GM12878 (cell line): Measurements from ENCODE around the gene CHD6. TPM values are rescaled to one million over a fixed set of nuclear protein-coding genes. Genes with fewer than 3 reads are reported as not detected.

Experiments
- ATAC-seq: fragments of 200-7000 bp; cut with Tn5 transposase; 3 replicates; pipeline ENCODE4 v1.9.1; 2020; ENCODE audit warnings: mild to moderate bottlenecking, moderate library complexity
- BruUV-seq: library from RNA; stranded (reverse); fragments of 400-500 nt; replicated peaks from 2 replicates; lab custom pipeline; 2021; lab: Mats Ljungman, UMichigan
- CTCF ChIA-PET: fragments of 300-600 bp; sonication (Branson Sonifier 250); formaldehyde crosslinking; extraction: SDS; loops from one replicate; lab custom pipeline; 2021; ENCODE audit warnings: inconsistent platforms; lab: Yijun Ruan, JAX
- POLR2A ChIA-PET: fragments of 350-600 bp; formaldehyde crosslinking; extraction: SDS; loops from one replicate; lab custom pipeline; 2021; ENCODE audit warnings: inconsistent platforms; lab: Charles Lee
- RAD21 ChIA-PET: fragments of 300-600 bp; sonication (Branson Sonifier 250); formaldehyde crosslinking; loops from one replicate; lab custom pipeline; 2023; ENCODE audit warnings: antibody characterized with exemption; ENCODE audit not compliant: unreplicated experiment; lab: Charles Lee
- SMC1A ChIA-PET: fragments of 300-600 bp; sonication (Branson Sonifier 250); formaldehyde crosslinking; loops from one replicate; lab custom pipeline; 2023; ENCODE audit not compliant: unreplicated experiment, uncharacterized antibody; lab: Charles Lee
- DNase-seq: peaks from one replicate; pipeline ENCODE4 v3.0.0-alpha.2; 2011; ENCODE audit warnings: low read depth, low spot score
- FAIRE-seq: peaks from 3 replicates; lab custom pipeline; 2011; peaks lifted over from hg19 to GRCh38; lab: Jason Lieb, UNC
- H2AFZ ChIP-seq: 2 replicates; pipeline ENCODE4 v1.6.0; 2011; ENCODE audit warnings: low read depth, low read length, control low read depth; ENCODE audit not compliant: control insufficient read depth
- H3K27ac ChIP-seq: 2 replicates; pipeline ENCODE4 v1.5.1; 2011; ENCODE audit warnings: control low read depth; ENCODE audit not compliant: control insufficient read depth, insufficient read depth
- H3K27me3 ChIP-seq, 2 experiments: replicated peaks in 1 of 2; 2 replicates each; pipeline versions ENCODE4 v1.6.0 to v1.6.1; 2011; ENCODE audit warnings: low read length in 1 of 2; ENCODE audit not compliant: control insufficient read depth in 2 of 2, insufficient read depth in 2 of 2
- H3K36me3 ChIP-seq, 2 experiments: 2 replicates each; pipeline ENCODE4 v1.5.1; 2011; ENCODE audit warnings: low read length in 1 of 2; ENCODE audit not compliant: control insufficient read depth in 2 of 2, insufficient read depth in 2 of 2
- H3K4me1 ChIP-seq: 2 replicates; pipeline ENCODE4 v1.6.1; 2011; ENCODE audit warnings: mild to moderate bottlenecking, low read length, moderate library complexity, mixed read lengths; ENCODE audit not compliant: control insufficient read depth, insufficient read depth
- H3K4me2 ChIP-seq: 2 replicates; pipeline ENCODE4 v1.6.0; 2011; ENCODE audit warnings: control low read depth; ENCODE audit not compliant: control insufficient read depth, insufficient read depth
- H3K4me3 ChIP-seq: fragments of 200-600 bp; sonication (generic); 2 replicates; pipeline ENCODE4 v1.5.1; 2016
- H3K79me2 ChIP-seq: 2 replicates; pipeline ENCODE4 v1.6.0; 2011; ENCODE audit warnings: low read length; ENCODE audit not compliant: control insufficient read depth, insufficient read depth
- H3K9ac ChIP-seq: 2 replicates; pipeline ENCODE4 v1.8.0; 2011; ENCODE audit warnings: low read length, control low read depth, mixed read lengths; ENCODE audit not compliant: control insufficient read depth, insufficient read depth
- H3K9me3 ChIP-seq: replicated peaks from 3 replicates; pipeline ENCODE4 v1.5.1; 2011; ENCODE audit warnings: mild to moderate bottlenecking, low read length; ENCODE audit not compliant: control insufficient read depth, insufficient read depth
- H4K20me1 ChIP-seq: 2 replicates; pipeline ENCODE4 v1.6.0; 2011; ENCODE audit not compliant: control insufficient read depth, insufficient read depth
- CEBPZ ChIP-seq: fragments of 150-350 bp; IDR thresholded peaks from 2 replicates; pipeline ENCODE4 v1.6.1; 2016; ENCODE audit warnings: low read depth, low read length
- CHD2 ChIP-seq: IDR thresholded peaks from 2 replicates; pipeline ENCODE4 v1.6.1; 2011; ENCODE audit warnings: low read depth, low read length, improper control_type of control experiment, borderline replicate concordance
- DPF2 ChIP-seq: fragments of 450-650 bp; IDR thresholded peaks from 2 replicates; pipeline ENCODE4 v1.6.1; 2017; ENCODE audit warnings: mild to moderate bottlenecking
- ESRRA ChIP-seq: IDR thresholded peaks from 2 replicates; pipeline ENCODE4 v1.6.1; 2012; ENCODE audit warnings: mild to moderate bottlenecking, low read length, improper control_type of control experiment
- HDGF ChIP-seq: fragments of 450-650 bp; IDR thresholded peaks from 2 replicates; pipeline ENCODE4 v1.6.1; 2016; ENCODE audit warnings: antibody characterized with exemption
- JUND ChIP-seq: IDR thresholded peaks from 2 replicates; pipeline ENCODE4 v1.6.1; 2012; ENCODE audit warnings: low read depth, mild to moderate bottlenecking, low read length, improper control_type of control experiment, moderate library complexity
- KLF5 ChIP-seq: fragments of 450-650 bp; IDR thresholded peaks from 2 replicates; pipeline ENCODE4 v1.6.1; 2014; ENCODE audit warnings: mild to moderate bottlenecking; ENCODE audit not compliant: partially characterized antibody
- MAX ChIP-seq: IDR thresholded peaks from 2 replicates; pipeline ENCODE4 v1.6.1; 2012; ENCODE audit warnings: low read depth, low read length, improper control_type of control experiment
- PAX5 ChIP-seq: IDR thresholded peaks from 2 replicates; pipeline ENCODE4 v1.6.1; 2011; ENCODE audit warnings: low read depth, low read length, borderline replicate concordance
- RB1 ChIP-seq: fragments of 450-650 bp; formaldehyde crosslinking; IDR thresholded peaks from 2 replicates; pipeline ENCODE4 v1.6.1; 2017; ENCODE audit warnings: mild to moderate bottlenecking, borderline replicate concordance
- SREBF2 ChIP-seq: IDR thresholded peaks from 2 replicates; pipeline ENCODE4 v1.6.1; 2012; ENCODE audit warnings: mild to moderate bottlenecking, low read length
- SUZ12 ChIP-seq: fragments of 200-600 bp; sonication (generic); IDR thresholded peaks from one replicate; pipeline ENCODE4 v1.6.1; 2018; ENCODE audit warnings: antibody characterized with exemption, mild to moderate bottlenecking; ENCODE audit not compliant: unreplicated experiment
- TAF1 ChIP-seq: IDR thresholded peaks from 2 replicates; pipeline ENCODE4 v1.6.1; 2011; ENCODE audit warnings: mild to moderate bottlenecking, low read depth, low read length, borderline replicate concordance
- TARDBP ChIP-seq: IDR thresholded peaks from 2 replicates; pipeline ENCODE4 v1.6.1; 2016; ENCODE audit warnings: borderline replicate concordance
- TCF12 ChIP-seq: IDR thresholded peaks from 2 replicates; pipeline ENCODE4 v1.6.1; 2011; ENCODE audit warnings: low read depth, mild to moderate bottlenecking, low read length
- TCF3 ChIP-seq: IDR thresholded peaks from 2 replicates; pipeline ENCODE4 v1.6.1; 2012; ENCODE audit warnings: low read depth, mild to moderate bottlenecking, low read length, borderline replicate concordance; ENCODE audit not compliant: insufficient read depth
- WGBS: methylation state at CpG from one replicate; pipeline ENCODE4 v1.1.6; 2016; ENCODE audit warnings: low lambda C conversion rate; ENCODE audit not compliant: insufficient replicate concordance, insufficient coverage; ENCODE audit errors: missing lambda C conversion rate; 5-methylcytosine and 5-hydroxymethylcytosine counted together
- in situ Hi-C: fragments of 300-500 bp; cut with MboI; formaldehyde crosslinking; loops from 9 replicates; pipeline ENCODE4 v1.14.3; 2018; ENCODE audit warnings: mixed read lengths
- intact Hi-C: fragments of 100-400 bp; cut with micrococcal nuclease; formaldehyde crosslinking; loops from one replicate; pipeline ENCODE4 v1.14.2; 2022; ENCODE audit not compliant: unreplicated experiment
- polyA plus RNA-seq, 11 experiments: library from polyadenylated mRNA; depleted of rRNA in 4 of 11; unstranded in 6 of 11; stranded (reverse) in 5 of 11; fragments of >200 nt; fragmentation: Nextera tagmentation in 4 of 11; fragmentation: Illumina TruSeq in 1 of 11; extraction: Ambion mirVana in 4 of 11; extraction: Trizol in 1 of 11; gene quantifications; 1 replicate in 1 of 11; 2 replicates in 10 of 11; pipeline versions ENCODE4 v1.2.1 to v1.2.3, GENCODE V29; 2011 to 2016; ENCODE audit warnings: inconsistent platforms in 2 of 11, missing spikeins in 2 of 11, low read depth in 1 of 11
- total RNA-seq, 4 experiments: library from RNA; depleted of rRNA in 3 of 4; stranded (reverse); fragments of >200 nt in 3 of 4; fragmentation: Illumina TruSeq in 1 of 4; extraction: Trizol in 1 of 4; gene quantifications; 2 replicates each; pipeline versions ENCODE4 v1.2.1 to v1.2.3, GENCODE V29; 2013 to 2021
- TF ChIP-seq, protein P1 (sequence below): fragments of 450-650 bp; IDR thresholded peaks from 2 replicates; pipeline ENCODE4 v1.6.1; 2017; ENCODE audit warnings: borderline replicate concordance

Gene CHD6
- total and polyA plus RNA-seq, 10 of the 15 experiments (the other 5 are each of a cell fraction or from before 2014, with no cell fraction given) = 4.3 to 25.5 (median 17.1) TPM

GRCh38 chr20:41649489-41649888 lies 31.3 kb upstream of the CHD6 start:
- no peak overlapping the region for H3K9ac ChIP-seq
- no peak overlapping the region for H3K4me2 ChIP-seq
- ChIA-PET POLR2A (no interaction called here), CTCF (no interaction called here)
- no peak overlapping the region for H3K4me3 ChIP-seq
- H3K27me3 ChIP-seq = 0 out of 4 replicates have a peak, but pooled peaks cover 0 to 1% of the 10 kb centered on the region in 2 experiments
- ATAC-seq = no peak; the same call in 2 of the 3 replicates
- no peak overlapping the region for H2AFZ ChIP-seq
- no peak for FAIRE-seq
- TF ChIP-seq MAX (no peak), JUND (no peak), TAF1 (no peak), SUZ12 (no peak), TARDBP (no peak), SREBF2 (no peak), CEBPZ (no peak), TCF12 (0 out of 2 replicates have a peak, but pooled peaks have one; percentile 25), PAX5 (peak; percentile 80; the same call in 1 of the 2 replicates), TCF3 (peak; percentile 68; the same call in 1 of the 2 replicates), CHD2 (no peak), DPF2 (no peak), HDGF (no peak), KLF5 (no peak), ESRRA (no peak), RB1 (no peak)
- TF ChIP-seq, protein P1, sequence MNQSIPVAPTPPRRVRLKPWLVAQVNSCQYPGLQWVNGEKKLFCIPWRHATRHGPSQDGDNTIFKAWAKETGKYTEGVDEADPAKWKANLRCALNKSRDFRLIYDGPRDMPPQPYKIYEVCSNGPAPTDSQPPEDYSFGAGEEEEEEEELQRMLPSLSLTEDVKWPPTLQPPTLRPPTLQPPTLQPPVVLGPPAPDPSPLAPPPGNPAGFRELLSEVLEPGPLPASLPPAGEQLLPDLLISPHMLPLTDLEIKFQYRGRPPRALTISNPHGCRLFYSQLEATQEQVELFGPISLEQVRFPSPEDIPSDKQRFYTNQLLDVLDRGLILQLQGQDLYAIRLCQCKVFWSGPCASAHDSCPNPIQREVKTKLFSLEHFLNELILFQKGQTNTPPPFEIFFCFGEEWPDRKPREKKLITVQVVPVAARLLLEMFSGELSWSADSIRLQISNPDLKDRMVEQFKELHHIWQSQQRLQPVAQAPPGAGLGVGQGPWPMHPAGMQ = no peak
- TF ChIP-seq, all 136 proteins: peak for 3
- H3K36me3 ChIP-seq = no peaks in the 10 kb centered on the region
- intact Hi-C loops (no loop called here), in situ Hi-C loops (no loop called here)
- H4K20me1 ChIP-seq = no peaks in the 10 kb centered on the region
- ChIA-PET RAD21 (no interaction called here), SMC1A (no interaction called here)
- H3K79me2 ChIP-seq = no peaks in the 10 kb centered on the region
- H3K27ac ChIP-seq = no peak overlapping the region
- no peak for DNase-seq
- no peaks in the 10 kb centered on the region for H3K9me3 ChIP-seq
- no peaks in the 10 kb centered on the region for H3K4me1 ChIP-seq
- WGBS = 7% methylated on average over 3 of the region's 3 CpGs
- no TSS peak for BruUV-seq
